CD4-positive, alpha-beta T cell (primary cell): ENCODE measurements around the gene SMIM5. TPM values are rescaled to one million over a fixed set of nuclear protein-coding genes. Genes with fewer than 3 reads are reported as not detected.

Experiments used
- ATAC-seq: fragments of 200-7000 bp; cut with Tn5 transposase; one replicate; pipeline ENCODE4 v1.10.0; 2022; ENCODE audit warnings: mild to moderate bottlenecking; ENCODE audit not compliant: poor library complexity
- CTCF ChIA-PET: fragments of 350-600 bp; sonication (Branson Sonifier 250); formaldehyde crosslinking; loops from one replicate; lab custom pipeline; 2021; ENCODE audit warnings: antibody characterized with exemption, inconsistent platforms; lab: Charles Lee
- POLR2A ChIA-PET: fragments of 350-600 bp; sonication (Branson Sonifier 250); formaldehyde crosslinking; loops from one replicate; lab custom pipeline; 2021; ENCODE audit warnings: antibody characterized with exemption, inconsistent platforms; lab: Charles Lee
- DNase-seq, 14 experiments: peaks; one replicate each; pipeline ENCODE4 v3.0.0-alpha.2; 2013 to 2020; ENCODE audit warnings: mixed read lengths in 2 of 14
- H3K27ac ChIP-seq, 2 donors: one replicate each; pipeline versions ENCODE4 v1.5.1 to v1.7.0; 2013; ENCODE audit warnings: low read length in 2 of 2, low read depth in 1 of 2, mild to moderate bottlenecking in 1 of 2
- H3K27me3 ChIP-seq, 2 experiments: 1 replicate in 1 of 2; 2 replicates in 1 of 2; pipeline versions ENCODE4 v1.6.1 to v1.7.0; 2013; ENCODE audit warnings: low read length in 2 of 2, control low read depth in 1 of 2, mild to moderate bottlenecking in 1 of 2, moderate library complexity in 1 of 2; ENCODE audit not compliant: insufficient read depth in 2 of 2, control insufficient read depth in 1 of 2
- H3K36me3 ChIP-seq: one replicate; pipeline ENCODE4 v1.6.1; 2013; ENCODE audit warnings: low read length, control low read depth; ENCODE audit not compliant: insufficient read depth
- H3K4me1 ChIP-seq: one replicate; pipeline ENCODE4 v1.6.1; 2013; ENCODE audit warnings: low read length, control low read depth; ENCODE audit not compliant: insufficient read depth
- H3K4me3 ChIP-seq: one replicate; pipeline ENCODE4 v1.5.1; 2013; ENCODE audit warnings: mild to moderate bottlenecking, low read length, moderate library complexity
- H3K9me3 ChIP-seq, 2 experiments: 1 replicate in 1 of 2; 2 replicates in 1 of 2; pipeline versions ENCODE4 v1.6.1 to v1.7.0; 2013; ENCODE audit warnings: low read length in 2 of 2, mild to moderate bottlenecking in 2 of 2, control low read depth in 1 of 2, moderate library complexity in 1 of 2; ENCODE audit not compliant: control insufficient read depth in 1 of 2, insufficient read depth in 1 of 2
- H3K27ac Mint-ChIP-seq: one replicate; pipeline ENCODE4 v1.8.0; 2020; ENCODE audit warnings: mixed read lengths
- H3K27me3 Mint-ChIP-seq: one replicate; pipeline ENCODE4 v1.8.0; 2021; ENCODE audit warnings: mixed read lengths
- H3K36me3 Mint-ChIP-seq: one replicate; pipeline ENCODE4 v1.8.0; 2021; ENCODE audit warnings: low read depth, mixed read lengths
- H3K4me1 Mint-ChIP-seq: one replicate; pipeline ENCODE4 v1.8.0; 2021; ENCODE audit warnings: low read depth, mixed read lengths
- H3K4me3 Mint-ChIP-seq: one replicate; pipeline ENCODE4 v1.8.0; 2020; ENCODE audit warnings: mild to moderate bottlenecking, mixed read lengths
- H3K9me3 Mint-ChIP-seq: one replicate; pipeline ENCODE4 v1.8.0; 2020; ENCODE audit warnings: mixed read lengths
- intact Hi-C, 2 experiments: fragments of 100-400 bp; cut with DNase I in 1 of 2; cut with micrococcal nuclease in 1 of 2; formaldehyde crosslinking; loops; one replicate each; pipeline versions ENCODE4 v1.15.1 to v1.9.0; 2023 to 2025; cut with DNase I, micrococcal nuclease
- total RNA-seq, 174 experiments: library from RNA in 2 of 174; stranded (reverse) in 2 of 174; gene quantifications; one replicate each; pipeline ENCODE4 v1.2.3 and lab custom pipeline; 2021 to 2026
- TF ChIP-seq, protein P1 (sequence below): fragments of 200-600 bp; IDR thresholded peaks from one replicate; pipeline ENCODE4 v1.8.0; 2022; ENCODE audit warnings: antibody characterized with exemption, mild to moderate bottlenecking

Gene SMIM5
- total RNA-seq, 2 experiments from 2014 or later: 0.75 to 1.3 TPM

DNA sequence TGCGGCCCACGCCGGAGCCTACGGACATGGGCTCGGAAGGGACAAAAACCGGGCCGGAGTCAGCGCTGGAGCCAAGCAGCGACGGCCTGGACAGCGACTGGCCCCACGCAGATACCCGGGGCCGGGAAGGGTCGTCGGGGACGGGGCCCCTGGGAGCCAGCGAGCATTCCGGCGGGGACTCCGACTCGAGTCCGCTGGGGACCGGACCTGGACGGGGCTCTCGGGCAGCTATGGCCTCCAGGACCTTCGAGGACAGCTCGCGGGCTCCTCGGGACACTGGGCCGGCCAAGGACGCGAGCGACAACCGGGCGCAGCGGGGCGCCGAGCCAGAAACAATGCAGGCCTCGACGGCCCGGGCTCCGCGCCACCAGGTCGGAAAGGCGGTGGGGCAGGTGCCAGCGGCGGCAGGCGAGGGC, 44.6 kb upstream of the SMIM5 start:
- POLR2A ChIA-PET: interaction anchor here (0.7 to 1.9 kb wide), 13 partner anchors 11 to 318 kb away, joined by 3 to 10 read pairs (median 4); partner anchors contain the start of genes LLGL2, MIF4GD, RECQL5 and SAP30BP
- intact Hi-C loops: loop anchor here (2.0 to 5.0 kb wide), 4 partner anchors 61 to 162 kb away; partner anchors contain the start of genes LLGL2 (in 2 of the 2) and CASKIN2 (in 1 of the 2)
- no peaks in the 10 kb centered on the region for H3K9me3 ChIP-seq
- DNase-seq (peak in 1 of 14 experiments; percentile 27), ATAC-seq (peak; percentile 25)
- H3K4me3 ChIP-seq: peak overlapping the region; percentile 66
- H3K4me1 ChIP-seq: peaks cover 32% of the 10 kb centered on the region
- H3K27ac ChIP-seq: peak overlapping the region; percentile 55 to 56
- Mint-ChIP-seq H3K4me3 (peak overlapping the region; percentile 65), H3K9me3 (no peaks in the 10 kb centered on the region), H3K27ac (peak overlapping the region; percentile 42), H3K36me3 (no peaks in the 10 kb centered on the region), H3K27me3 (no peaks in the 10 kb centered on the region), H3K4me1 (peaks cover 11% of the 10 kb centered on the region)
- no peaks in the 10 kb centered on the region for H3K36me3 ChIP-seq
- no peaks in the 10 kb centered on the region for H3K27me3 ChIP-seq
- TF ChIP-seq, protein P1, sequence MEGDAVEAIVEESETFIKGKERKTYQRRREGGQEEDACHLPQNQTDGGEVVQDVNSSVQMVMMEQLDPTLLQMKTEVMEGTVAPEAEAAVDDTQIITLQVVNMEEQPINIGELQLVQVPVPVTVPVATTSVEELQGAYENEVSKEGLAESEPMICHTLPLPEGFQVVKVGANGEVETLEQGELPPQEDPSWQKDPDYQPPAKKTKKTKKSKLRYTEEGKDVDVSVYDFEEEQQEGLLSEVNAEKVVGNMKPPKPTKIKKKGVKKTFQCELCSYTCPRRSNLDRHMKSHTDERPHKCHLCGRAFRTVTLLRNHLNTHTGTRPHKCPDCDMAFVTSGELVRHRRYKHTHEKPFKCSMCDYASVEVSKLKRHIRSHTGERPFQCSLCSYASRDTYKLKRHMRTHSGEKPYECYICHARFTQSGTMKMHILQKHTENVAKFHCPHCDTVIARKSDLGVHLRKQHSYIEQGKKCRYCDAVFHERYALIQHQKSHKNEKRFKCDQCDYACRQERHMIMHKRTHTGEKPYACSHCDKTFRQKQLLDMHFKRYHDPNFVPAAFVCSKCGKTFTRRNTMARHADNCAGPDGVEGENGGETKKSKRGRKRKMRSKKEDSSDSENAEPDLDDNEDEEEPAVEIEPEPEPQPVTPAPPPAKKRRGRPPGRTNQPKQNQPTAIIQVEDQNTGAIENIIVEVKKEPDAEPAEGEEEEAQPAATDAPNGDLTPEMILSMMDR: no peak
- CTCF ChIA-PET: interaction anchor here (0.7 to 1.0 kb wide), 4 partner anchors 44 to 132 kb away, joined by 3 to 4 read pairs (median 3); partner anchors contain the start of genes LLGL2, SMIM5, TMEM94 and TSEN54

DNA sequence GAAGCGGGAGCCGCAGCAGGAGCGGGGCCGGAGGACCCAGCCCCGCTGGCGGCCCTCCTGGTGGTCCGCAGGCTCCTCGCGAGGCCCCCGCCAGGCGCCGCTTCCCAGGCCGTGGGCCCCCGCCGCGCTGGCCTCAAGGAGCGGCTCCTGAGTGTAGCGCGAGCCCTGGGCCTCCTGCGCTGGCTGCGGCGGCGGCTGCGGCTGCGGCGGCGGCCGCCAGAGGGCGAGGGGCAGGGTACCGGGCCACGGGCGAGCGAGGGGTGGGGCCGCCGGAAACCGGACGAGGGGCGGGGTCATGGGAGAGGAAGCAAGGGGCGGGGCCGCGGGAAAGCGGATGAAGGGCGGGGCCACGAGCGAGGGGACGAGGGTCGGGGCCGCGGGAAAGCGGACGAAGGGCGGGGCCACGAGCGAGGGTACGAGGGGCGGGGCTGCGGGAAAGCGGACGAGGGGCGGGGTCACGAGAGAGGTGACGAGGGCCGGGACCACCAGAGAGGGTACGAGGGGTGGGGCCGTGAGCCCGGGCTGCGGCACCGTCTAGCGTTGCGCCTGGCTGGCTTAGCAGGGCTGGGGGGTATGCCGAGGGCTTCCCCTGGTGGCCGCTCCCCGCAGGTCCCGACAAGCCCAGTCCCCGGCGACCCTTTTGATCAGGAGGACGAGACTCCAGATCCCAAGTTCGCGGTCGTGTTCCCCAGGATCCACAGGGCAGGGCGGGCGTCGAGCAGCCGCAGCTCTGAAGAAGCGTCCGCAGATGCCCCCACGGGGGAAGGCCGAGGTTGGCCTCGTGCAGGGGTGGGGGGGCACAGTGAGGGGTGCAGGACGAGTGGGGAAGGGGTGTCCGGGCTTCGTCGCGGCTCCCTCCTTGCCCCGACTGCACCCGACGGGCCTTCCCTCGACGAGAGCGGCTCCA, 44.0 kb upstream of the SMIM5 start:
- CTCF ChIA-PET: interaction anchor here (0.7 to 1.5 kb wide), 3 partner anchors 44 to 133 kb away, joined by 3 to 4 read pairs (median 3); partner anchors contain the start of genes LLGL2, SMIM5 and TMEM94
- H3K36me3 ChIP-seq: no peaks in the 10 kb centered on the region
- peak overlapping the region in 1 of 2 donors; percentile 56 for H3K27ac ChIP-seq
- Mint-ChIP-seq H3K9me3 (no peaks in the 10 kb centered on the region), H3K27me3 (no peaks in the 10 kb centered on the region), H3K4me1 (peaks cover 11% of the 10 kb centered on the region), H3K36me3 (no peaks in the 10 kb centered on the region), H3K27ac (no peak overlapping the region), H3K4me3 (peak overlapping the region; percentile 81)
- intact Hi-C loops: loop anchor here (2.0 to 5.0 kb wide), 4 partner anchors 62 to 162 kb away; partner anchors contain the start of genes LLGL2 (in 2 of the 2) and CASKIN2 (in 1 of the 2)
- H3K4me3 ChIP-seq: peak overlapping the region; percentile 66
- DNase-seq (peak; percentile 91 to 99 (median 96)), ATAC-seq (peak; percentile 88)
- H3K27me3 ChIP-seq: no peaks in the 10 kb centered on the region
- TF ChIP-seq, protein P1: peak; percentile 57
- peaks cover 32% of the 10 kb centered on the region for H3K4me1 ChIP-seq
- POLR2A ChIA-PET: interaction anchor here (0.7 to 1.9 kb wide), 13 partner anchors 11 to 318 kb away, joined by 3 to 10 read pairs (median 4); partner anchors contain the start of genes LLGL2, MIF4GD, RECQL5 and SAP30BP
- no peaks in the 10 kb centered on the region for H3K9me3 ChIP-seq

DNA sequence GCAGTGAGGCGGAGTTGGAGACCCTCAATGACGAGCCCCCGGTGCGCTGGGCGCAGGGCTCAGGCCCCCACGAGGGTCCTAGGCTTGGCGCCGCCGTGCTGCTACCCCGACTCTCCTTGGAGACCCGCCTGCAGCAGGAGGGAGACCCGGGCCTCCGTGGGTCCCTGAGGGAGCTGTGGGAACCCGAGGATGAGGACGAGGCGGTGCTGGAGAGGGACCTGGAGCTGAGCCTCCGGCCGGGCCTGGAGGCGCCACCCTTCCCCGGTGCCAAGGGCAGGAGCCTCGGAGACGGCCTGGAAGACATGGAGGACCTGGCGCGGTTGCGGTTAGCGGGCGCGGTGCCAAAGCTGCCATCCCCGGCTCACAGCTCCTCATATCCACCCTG, 43.3 kb upstream of the SMIM5 start:
- Histone ChIP-seq H3K4me3 (peak overlapping the region; percentile 51), H3K36me3 (no peaks in the 10 kb centered on the region), H3K4me1 (peaks cover 32% of the 10 kb centered on the region), H3K9me3 (no peaks in the 10 kb centered on the region), H3K27me3 (no peaks in the 10 kb centered on the region), H3K27ac (no peak overlapping the region)
- Mint-ChIP-seq H3K4me3 (peak overlapping the region; percentile 68), H3K9me3 (no peaks in the 10 kb centered on the region), H3K27me3 (no peaks in the 10 kb centered on the region), H3K27ac (no peak overlapping the region), H3K4me1 (peaks cover 11% of the 10 kb centered on the region), H3K36me3 (no peaks in the 10 kb centered on the region)
- ATAC-seq: no peak
- intact Hi-C loops: loop anchor here (2.0 to 5.0 kb wide), 4 partner anchors 63 to 163 kb away; partner anchors contain the start of genes LLGL2 (in 2 of the 2) and CASKIN2 (in 1 of the 2)
- CTCF ChIA-PET: interaction anchor here (1.5 kb wide), 1 partner anchor 43 kb away, joined by 3 read pairs; the partner anchor contains the start of gene SMIM5
- peak in 2 of 14 experiments; percentile 25 to 57 for DNase-seq
- POLR2A ChIA-PET: interaction anchor here (1.1 to 1.3 kb wide), 2 partner anchors 134 to 164 kb away, joined by 3 to 4 read pairs; partner anchors contain the start of gene TMEM94
- TF ChIP-seq, protein P1: no peak
